ENCODE measurements around the gene MITF. TPM values are rescaled to one million over a fixed set of nuclear protein-coding genes. Genes with fewer than 3 reads are reported as not detected.

MITF gene
- total RNA-seq, 4 donors from 2014 or later: 12.2 to 20.9 (median 17.1) TPM

DNA sequence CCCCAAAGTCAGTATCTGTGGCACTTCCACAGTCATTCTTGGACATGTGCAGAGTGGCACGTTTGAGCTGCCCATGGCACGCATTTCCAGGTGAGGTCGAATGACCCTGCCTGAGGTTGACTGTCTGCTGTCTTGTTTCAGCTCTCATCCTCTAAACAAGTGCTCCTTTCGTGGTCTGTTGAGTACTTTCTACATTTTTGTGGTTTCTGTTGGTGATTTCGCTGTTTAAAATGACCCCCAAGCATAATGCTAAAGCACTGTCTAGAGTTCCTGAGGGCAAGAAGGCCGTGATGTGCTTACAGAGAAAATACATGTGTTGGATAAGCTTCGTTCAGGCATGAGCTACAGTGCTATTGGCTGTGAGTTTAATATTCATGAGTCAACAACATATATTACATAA lies 220.3 kb downstream of the MITF start:
- Histone ChIP-seq H3K36me3 (no peaks in the 10 kb centered on the region), H3K4me3 (no peak overlapping the region), H3K9me3 (no peaks in the 10 kb centered on the region), H3K4me1 (no peaks in the 10 kb centered on the region), H3K27me3 (no peaks in the 10 kb centered on the region), H3K27ac (no peak overlapping the region)
- intact Hi-C loops (cut with DNase I; ENCODE audit: low total_unique reads) (no loop called here), in situ Hi-C loops (cut with MboI; ENCODE audit: low pct_ligation_motif_present in 1 of 4, low pct_unique_long_range_greater_than_20kb in 1 of 4, low sequenced_read_pairs in 3 of 4) (loop anchor here in 1 of 4 donors (10.0 kb wide), 1 partner anchor 265 kb away; no protein-coding TSS in a partner anchor)
- no peak for TF ChIP-seq EP300 (IDR thresholded peaks at IDR 0.05; ENCODE audit: low read depth)
- TF ChIP-seq, protein P1, sequence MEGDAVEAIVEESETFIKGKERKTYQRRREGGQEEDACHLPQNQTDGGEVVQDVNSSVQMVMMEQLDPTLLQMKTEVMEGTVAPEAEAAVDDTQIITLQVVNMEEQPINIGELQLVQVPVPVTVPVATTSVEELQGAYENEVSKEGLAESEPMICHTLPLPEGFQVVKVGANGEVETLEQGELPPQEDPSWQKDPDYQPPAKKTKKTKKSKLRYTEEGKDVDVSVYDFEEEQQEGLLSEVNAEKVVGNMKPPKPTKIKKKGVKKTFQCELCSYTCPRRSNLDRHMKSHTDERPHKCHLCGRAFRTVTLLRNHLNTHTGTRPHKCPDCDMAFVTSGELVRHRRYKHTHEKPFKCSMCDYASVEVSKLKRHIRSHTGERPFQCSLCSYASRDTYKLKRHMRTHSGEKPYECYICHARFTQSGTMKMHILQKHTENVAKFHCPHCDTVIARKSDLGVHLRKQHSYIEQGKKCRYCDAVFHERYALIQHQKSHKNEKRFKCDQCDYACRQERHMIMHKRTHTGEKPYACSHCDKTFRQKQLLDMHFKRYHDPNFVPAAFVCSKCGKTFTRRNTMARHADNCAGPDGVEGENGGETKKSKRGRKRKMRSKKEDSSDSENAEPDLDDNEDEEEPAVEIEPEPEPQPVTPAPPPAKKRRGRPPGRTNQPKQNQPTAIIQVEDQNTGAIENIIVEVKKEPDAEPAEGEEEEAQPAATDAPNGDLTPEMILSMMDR (IDR thresholded peaks at IDR 0.05): no peak
- TF ChIP-seq POLR2A (IDR thresholded peaks at IDR 0.05): no peak
- TF ChIP-seq POLR2AphosphoS5 (IDR thresholded peaks at IDR 0.05): no peak
- WGBS, 2 donors (ENCODE audit: low coverage in 1 of 2): 78 to 79% methylated on average over 4 to 7 of the region's 7 CpGs
- no peak for DNase-seq

DNA sequence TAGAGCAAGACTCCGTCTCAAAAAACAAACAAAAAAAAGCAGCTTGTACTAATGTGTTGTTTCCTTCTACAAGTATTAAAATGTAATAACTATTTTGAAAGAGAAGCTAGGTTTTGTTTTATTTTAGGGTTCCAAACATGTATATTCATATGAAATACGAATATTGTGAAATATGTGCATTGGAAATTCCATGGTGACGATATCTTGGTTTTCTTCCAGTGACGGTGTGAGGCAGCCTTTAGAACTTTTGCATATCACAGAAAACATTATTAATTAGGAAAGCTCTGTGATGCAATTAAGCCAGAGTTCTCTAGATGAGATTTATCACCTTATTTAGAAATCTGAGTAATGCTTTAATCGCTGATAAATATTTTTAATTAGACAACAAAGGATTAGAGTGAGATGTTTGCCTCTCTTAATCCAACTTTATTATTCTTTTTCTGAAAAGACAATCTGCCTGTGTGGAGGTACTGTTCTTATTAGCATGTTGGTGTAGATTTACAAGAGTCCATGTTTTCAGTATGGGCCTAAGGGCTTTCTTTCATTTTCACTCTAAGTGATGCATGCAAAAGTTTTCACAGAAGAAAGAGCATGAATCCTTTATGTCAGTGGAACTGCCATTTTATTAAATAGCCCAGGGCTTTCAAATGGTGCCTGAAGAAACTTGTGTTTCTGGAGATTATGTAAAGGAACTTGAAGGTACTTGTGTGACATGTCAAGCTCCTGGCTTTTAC lies 222.6 kb downstream of the MITF start:
- Histone ChIP-seq H3K27me3 (no peaks in the 10 kb centered on the region), H3K4me3 (no peak overlapping the region), H3K27ac (no peak overlapping the region), H3K4me1 (no peaks in the 10 kb centered on the region), H3K9me3 (no peaks in the 10 kb centered on the region), H3K36me3 (no peaks in the 10 kb centered on the region)
- 86 to 90% methylated on average over 5 of the region's 5 CpGs for WGBS, 2 donors (ENCODE audit: low coverage in 1 of 2)
- no peak for DNase-seq
- TF ChIP-seq POLR2A (IDR thresholded peaks at IDR 0.05) (no peak), EP300 (IDR thresholded peaks at IDR 0.05; ENCODE audit: low read depth) (no peak), POLR2AphosphoS5 (IDR thresholded peaks at IDR 0.05) (no peak)
- TF ChIP-seq, protein P1 (IDR thresholded peaks at IDR 0.05): no peak
- in situ Hi-C loops (cut with MboI; ENCODE audit: low pct_ligation_motif_present in 1 of 4, low pct_unique_long_range_greater_than_20kb in 1 of 4, low sequenced_read_pairs in 3 of 4) (no loop called here), intact Hi-C loops (cut with DNase I; ENCODE audit: low total_unique reads) (no loop called here)

DNA sequence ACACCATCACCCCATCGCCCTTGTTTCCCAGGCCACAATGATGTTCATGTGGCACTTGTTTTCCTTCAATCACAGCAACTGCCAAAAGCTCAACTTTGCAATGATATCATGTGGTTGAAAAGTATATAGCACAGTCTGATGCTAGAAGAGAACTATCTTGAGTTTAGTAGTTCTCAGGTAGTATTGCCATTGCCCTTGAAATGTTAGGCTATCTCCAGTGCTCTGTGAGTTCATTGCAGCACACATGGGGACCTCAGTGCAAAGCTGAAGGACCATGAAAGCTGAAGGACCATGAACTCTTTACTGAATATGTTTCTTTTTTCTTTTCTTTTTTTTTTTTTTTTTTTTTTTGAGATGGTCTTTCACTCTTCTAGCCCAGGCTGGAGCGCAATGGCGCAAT lies 224.4 kb downstream of the MITF start:
- TF ChIP-seq EP300 (IDR thresholded peaks at IDR 0.05; ENCODE audit: low read depth) (no peak), POLR2AphosphoS5 (IDR thresholded peaks at IDR 0.05) (no peak), POLR2A (IDR thresholded peaks at IDR 0.05) (no peak)
- TF ChIP-seq, protein P1 (IDR thresholded peaks at IDR 0.05): no peak
- intact Hi-C loops (cut with DNase I; ENCODE audit: low total_unique reads) (no loop called here), in situ Hi-C loops (cut with MboI; ENCODE audit: low pct_ligation_motif_present in 1 of 4, low pct_unique_long_range_greater_than_20kb in 1 of 4, low sequenced_read_pairs in 3 of 4) (no loop called here)
- DNase-seq: no peak
- H3K4me3 ChIP-seq: no peak overlapping the region
- no peaks in the 10 kb centered on the region for H3K9me3 ChIP-seq
- H3K4me1 ChIP-seq: no peaks in the 10 kb centered on the region
- WGBS, 2 donors (ENCODE audit: low coverage in 1 of 2): 79 to 91% methylated on average over 2 to 3 of the region's 3 CpGs
- no peaks in the 10 kb centered on the region for H3K36me3 ChIP-seq
- H3K27me3 ChIP-seq: no peaks in the 10 kb centered on the region
- no peak overlapping the region for H3K27ac ChIP-seq

DNA sequence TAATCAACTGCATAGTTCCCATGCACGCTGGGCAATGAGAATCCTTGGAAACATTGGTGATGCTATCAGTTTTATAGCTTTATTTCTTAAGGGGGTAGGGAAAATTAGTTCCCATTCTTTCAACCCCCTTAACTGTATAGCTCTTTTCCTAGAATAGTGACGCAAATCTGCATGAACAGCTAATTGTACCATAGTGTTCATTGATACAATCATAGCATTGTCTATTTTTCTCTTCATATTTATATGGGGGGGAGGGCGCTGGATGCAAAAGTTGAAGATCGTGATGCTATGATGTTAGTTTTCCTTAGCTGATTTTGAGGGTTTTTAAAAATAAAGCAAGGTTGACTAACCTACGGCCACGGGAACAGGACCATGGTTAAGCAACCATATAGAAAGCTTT lies 227.9 kb downstream of the MITF start:
- Histone ChIP-seq H3K4me3 (no peak overlapping the region), H3K27me3 (no peaks in the 10 kb centered on the region)
- DNase-seq: no peak

More for the DNA sequence above, 227.9 kb downstream of the MITF start:
- Histone ChIP-seq H3K27ac (no peak overlapping the region), H3K4me1 (no peaks in the 10 kb centered on the region), H3K9me3 (no peaks in the 10 kb centered on the region), H3K36me3 (no peaks in the 10 kb centered on the region)
- TF ChIP-seq EP300 (IDR thresholded peaks at IDR 0.05; ENCODE audit: low read depth): no peak
- TF ChIP-seq POLR2AphosphoS5 (IDR thresholded peaks at IDR 0.05): no peak
- TF ChIP-seq POLR2A (IDR thresholded peaks at IDR 0.05): no peak
- in situ Hi-C loops (cut with MboI; ENCODE audit: low pct_ligation_motif_present in 1 of 4, low pct_unique_long_range_greater_than_20kb in 1 of 4, low sequenced_read_pairs in 3 of 4) (no loop called here), intact Hi-C loops (cut with DNase I; ENCODE audit: low total_unique reads) (no loop called here)
- 77 to 89% methylated on average over 5 to 6 of the region's 6 CpGs for WGBS, 2 donors (ENCODE audit: low coverage in 1 of 2)
